Kidney capillary endothelial cell (primary cell): Measurements from ENCODE around the gene LRBA.
A peak's percentile ranks its signal among the peaks of the same experiment; 100 is the strongest.
"Not testable (repeated sequence)": the region's sequence is repeated elsewhere in the genome, so short reads cannot be mapped to it uniquely, and the experiment has no call there.

Source experiments
- DNase-seq: peaks from one replicate; pipeline ENCODE4 v3.0.0-alpha.2; 2018; ENCODE audit warnings: low spot score

LRBA gene, protein sequence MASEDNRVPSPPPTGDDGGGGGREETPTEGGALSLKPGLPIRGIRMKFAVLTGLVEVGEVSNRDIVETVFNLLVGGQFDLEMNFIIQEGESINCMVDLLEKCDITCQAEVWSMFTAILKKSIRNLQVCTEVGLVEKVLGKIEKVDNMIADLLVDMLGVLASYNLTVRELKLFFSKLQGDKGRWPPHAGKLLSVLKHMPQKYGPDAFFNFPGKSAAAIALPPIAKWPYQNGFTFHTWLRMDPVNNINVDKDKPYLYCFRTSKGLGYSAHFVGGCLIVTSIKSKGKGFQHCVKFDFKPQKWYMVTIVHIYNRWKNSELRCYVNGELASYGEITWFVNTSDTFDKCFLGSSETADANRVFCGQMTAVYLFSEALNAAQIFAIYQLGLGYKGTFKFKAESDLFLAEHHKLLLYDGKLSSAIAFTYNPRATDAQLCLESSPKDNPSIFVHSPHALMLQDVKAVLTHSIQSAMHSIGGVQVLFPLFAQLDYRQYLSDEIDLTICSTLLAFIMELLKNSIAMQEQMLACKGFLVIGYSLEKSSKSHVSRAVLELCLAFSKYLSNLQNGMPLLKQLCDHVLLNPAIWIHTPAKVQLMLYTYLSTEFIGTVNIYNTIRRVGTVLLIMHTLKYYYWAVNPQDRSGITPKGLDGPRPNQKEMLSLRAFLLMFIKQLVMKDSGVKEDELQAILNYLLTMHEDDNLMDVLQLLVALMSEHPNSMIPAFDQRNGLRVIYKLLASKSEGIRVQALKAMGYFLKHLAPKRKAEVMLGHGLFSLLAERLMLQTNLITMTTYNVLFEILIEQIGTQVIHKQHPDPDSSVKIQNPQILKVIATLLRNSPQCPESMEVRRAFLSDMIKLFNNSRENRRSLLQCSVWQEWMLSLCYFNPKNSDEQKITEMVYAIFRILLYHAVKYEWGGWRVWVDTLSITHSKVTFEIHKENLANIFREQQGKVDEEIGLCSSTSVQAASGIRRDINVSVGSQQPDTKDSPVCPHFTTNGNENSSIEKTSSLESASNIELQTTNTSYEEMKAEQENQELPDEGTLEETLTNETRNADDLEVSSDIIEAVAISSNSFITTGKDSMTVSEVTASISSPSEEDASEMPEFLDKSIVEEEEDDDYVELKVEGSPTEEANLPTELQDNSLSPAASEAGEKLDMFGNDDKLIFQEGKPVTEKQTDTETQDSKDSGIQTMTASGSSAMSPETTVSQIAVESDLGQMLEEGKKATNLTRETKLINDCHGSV (N-terminal part only)

GRCh38 chr4:151014521-151015458 is at the start of gene LRBA:
LRBA (minus strand) TSS chr4:151015284; CDS start chr4:151014642, 642 bp downstream.
- DNase-seq = no peak

DNA sequence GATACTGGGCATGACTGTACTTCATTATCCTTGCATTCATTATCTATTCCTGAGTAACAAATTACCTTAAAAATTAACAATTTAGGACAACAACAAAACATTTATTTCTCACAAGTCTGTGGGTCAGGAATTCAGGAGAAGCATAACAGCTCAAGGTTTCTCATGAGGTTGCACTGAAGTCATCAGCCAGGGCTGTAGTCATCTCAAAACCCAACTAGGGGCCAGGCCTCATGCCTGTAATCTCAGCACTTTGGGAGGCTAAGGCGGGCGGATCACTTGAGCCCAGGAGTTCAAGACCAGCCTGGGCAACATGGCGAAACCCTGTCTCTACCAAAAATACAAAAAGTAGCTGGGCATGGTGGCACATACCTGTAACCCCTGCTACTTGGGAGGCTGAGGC is 48.1 kb upstream of the LRBA start:
- DNase-seq = not testable (repeated sequence)

GRCh38 chr4:151055539-151055938 is 40.5 kb upstream of the LRBA start:
- DNase-seq = no peak

DNA sequence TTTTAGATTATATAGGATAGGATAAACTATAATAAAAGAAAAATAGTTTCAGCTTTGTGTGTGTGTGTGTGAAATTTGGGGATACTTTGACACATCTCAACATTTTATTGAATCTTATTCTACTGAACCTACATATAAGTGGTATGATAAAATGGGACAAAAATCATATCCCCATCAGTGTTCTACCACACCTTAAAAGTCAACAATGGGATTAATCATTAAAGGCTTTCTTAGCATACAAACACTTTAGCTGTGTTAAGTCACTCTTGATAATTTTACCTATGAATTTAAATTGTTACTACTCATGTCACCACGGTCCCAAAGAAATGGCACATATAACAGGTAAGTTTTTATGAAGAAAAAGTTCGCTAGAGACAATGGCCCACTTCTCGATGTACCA is 37.7 kb upstream of the LRBA start:
- no peak for DNase-seq

DNA sequence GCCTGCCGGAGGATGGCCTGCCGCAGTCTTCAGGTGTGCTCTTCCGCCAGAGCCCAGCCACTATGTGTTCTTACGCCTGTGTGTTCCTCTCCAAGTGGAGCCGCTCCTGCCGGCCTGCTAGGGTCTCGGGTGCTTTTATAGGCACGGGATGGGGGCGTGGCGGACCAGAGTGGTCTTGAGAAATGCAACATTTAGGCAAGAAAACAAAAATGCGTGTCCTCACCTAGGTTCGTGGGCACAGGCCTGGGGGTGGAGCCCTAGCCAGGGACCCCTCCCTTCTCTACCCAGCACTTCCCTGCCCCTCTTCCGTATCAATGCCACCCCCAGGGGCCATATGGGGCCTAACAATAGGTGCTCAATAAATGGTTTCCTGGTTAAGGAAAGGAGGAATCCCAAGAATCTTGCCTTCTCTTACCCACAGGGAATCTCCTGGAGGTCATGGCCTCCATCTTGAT is 34.4 kb upstream of the LRBA start:
- no peak for DNase-seq

DNA sequence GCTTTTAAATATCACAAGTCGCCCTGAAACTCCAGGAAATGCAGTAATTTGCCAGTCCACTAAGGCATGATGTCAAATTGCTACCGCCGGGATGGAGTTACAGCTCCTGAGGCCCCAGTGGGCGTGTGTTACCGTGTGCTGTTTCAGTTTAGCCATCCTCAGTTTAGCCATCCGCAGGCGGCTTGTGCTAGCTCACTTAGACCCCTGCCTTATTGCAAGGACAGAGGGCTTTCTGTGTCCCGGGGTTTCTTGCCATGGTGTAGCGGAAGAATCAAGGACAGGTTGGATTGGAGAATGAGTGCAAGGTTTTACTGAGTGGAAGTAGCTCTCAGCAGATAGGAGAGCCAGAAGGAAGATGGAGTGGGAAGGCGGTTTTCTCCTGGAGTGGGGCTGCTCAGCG is 33.8 kb upstream of the LRBA start:
- DNase-seq = no peak

DNA sequence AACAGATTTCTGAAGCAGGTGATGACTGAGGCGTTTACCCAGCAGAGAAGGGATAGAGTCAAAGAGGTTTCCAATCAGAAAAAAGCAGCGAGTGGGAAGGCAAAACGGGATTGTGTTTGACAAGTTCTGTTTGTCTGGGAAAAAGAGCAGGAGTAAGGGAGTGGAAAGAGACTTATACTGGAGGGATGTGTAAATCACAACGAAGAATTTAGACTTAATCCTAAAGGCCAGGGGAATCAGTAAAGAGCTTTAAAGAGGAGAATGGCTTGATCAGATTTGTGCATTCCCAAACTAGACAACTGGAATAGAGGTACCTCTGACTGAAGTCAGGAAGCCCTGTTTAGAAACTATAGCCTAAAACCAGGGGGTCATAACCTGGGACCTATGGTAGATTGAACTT is 31.5 kb upstream of the LRBA start:
- DNase-seq = no peak

GRCh38 chr4:151045907-151046306 is 30.8 kb upstream of the LRBA start:
- DNase-seq = no peak

- DNase-seq = no peak
Observed at GRCh38 chr4:151043803-151044515, 28.9 kb upstream of the LRBA start.

DNA sequence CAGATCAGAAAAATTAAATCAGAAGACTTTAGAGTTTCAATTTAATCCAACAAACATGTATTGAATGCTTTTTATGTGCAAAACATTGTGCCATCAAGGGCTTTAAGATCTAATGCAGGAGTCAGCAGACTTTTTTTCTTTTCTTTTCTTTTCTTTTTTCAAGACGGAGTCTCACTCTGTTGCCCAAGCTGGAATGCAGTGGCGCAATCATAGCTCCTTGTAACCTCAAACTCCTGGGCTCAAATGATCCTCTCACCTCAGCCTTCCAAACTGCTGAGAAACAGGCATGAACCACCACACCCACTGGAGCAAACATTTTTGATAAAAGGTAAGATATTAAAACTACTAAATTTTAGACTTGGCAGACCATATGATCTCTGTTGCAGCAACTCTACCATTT is 24.6 kb upstream of the LRBA start:
- DNase-seq = no peak

- no peak for DNase-seq
Observed at GRCh38 chr4:151038452-151039157, 23.5 kb upstream of the LRBA start.

DNA sequence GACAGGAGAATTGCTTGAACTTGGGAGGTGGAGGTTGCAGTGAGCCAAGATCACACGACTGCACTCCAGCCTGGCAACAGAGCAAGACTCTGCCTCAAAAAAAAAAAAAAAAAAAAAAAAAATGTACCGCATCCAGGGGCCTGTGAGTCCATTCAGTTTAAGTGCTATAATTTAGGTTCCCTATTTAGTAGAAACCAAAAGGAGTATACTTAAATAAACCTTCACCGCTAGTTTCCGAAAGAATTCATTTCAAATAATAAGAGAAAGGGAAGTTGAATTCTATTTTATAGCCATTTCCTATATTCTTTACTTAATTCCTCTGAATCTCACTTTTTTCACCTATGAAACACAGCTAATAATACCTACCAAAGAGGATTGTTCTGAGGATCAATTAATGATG is 20.8 kb upstream of the LRBA start:
- no peak for DNase-seq

- DNase-seq = no peak
Observed at GRCh38 chr4:151035328-151035727, 20.2 kb upstream of the LRBA start.

GRCh38 chr4:151034829-151035228 is 19.7 kb upstream of the LRBA start:
- no peak for DNase-seq

GRCh38 chr4:151031831-151032605 is 16.9 kb upstream of the LRBA start:
- peak; percentile 73 for DNase-seq

GRCh38 chr4:151029537-151029936 is 14.5 kb upstream of the LRBA start:
- DNase-seq = no peak

GRCh38 chr4:151029006-151029405 is 13.9 kb upstream of the LRBA start:
- not testable (repeated sequence) for DNase-seq

DNA sequence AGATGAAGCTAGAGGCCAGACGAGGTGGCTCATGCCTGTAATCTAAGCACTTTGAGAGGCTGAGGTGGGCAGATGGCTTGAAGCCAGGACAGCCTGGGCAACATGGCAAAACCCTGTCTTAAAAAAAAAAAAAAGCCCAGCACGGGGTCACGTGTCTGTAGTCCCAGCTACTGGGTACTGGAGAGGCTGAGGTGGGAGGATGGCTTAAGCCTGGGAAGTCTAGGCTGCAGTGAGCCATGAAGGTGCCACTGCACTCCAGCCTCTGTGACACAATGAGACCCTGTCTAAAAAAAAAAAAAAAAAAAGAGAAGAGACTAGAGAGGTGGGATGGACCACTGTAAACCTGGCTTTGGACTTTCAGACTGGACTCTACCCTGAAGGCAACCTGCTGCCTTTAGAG is 10.7 kb upstream of the LRBA start:
- no peak for DNase-seq

DNA sequence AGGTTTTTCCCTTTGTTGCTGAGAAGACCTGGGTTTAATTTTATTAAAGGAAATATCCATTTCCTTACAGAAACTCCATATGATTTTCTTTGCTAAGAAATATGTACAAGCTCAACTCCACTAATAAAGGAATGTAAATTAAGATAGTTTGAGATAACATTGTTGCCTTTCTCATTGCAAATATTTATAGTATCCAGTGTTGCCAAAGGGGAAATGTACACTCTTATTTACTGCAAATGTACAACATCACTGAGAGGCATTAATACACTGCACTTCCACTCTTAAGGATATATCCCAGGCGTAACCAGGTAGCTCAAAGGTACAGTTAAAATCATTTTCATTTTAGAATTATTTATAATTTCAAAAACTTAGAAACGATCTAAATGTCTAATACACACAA is 7.5 kb upstream of the LRBA start:
- DNase-seq = no peak
